ENCODE results near the gene BCHE. TPM values are rescaled to one million over a fixed set of nuclear protein-coding genes. Genes with fewer than 3 reads are reported as not detected.

BCHE gene
- polyA plus RNA-seq, 3 donors: not detected

DNA sequence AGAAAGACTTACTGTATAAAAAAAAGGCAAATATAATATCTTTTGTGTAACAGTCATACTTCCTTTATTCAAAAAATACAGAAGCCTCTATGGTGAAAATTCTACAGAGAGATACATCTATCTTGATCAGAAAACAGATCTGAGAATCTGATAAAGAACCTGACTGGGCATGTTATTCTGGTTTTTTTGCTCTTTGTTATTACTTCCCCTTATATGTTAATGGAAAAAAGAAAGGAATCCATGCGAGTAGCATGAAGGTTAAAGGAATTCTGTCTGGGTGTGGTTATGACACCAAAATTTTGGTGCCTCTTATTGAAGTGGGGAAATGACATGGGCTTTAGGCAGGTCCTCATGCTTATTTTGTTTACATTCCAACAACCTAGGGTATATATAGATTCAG, 81.7 kb downstream of the BCHE start:
- Histone ChIP-seq H3K4me2 (replicated peaks; ENCODE audit: extremely low read depth, low read length, poor library complexity, severe bottlenecking) (no peak overlapping the region), H3K27me3 (ENCODE audit: control insufficient read depth in 2 of 2, insufficient read depth in 2 of 2, low read length in 2 of 2) (no peaks in the 10 kb centered on the region), H2AFZ (ENCODE audit: insufficient read depth, low read depth, low read length, poor library complexity, severe bottlenecking) (no peak overlapping the region), H3K4me3 (replicated peaks in 1 of 3; ENCODE audit: low read depth in 2 of 3, low read length in 3 of 3) (no peak overlapping the region), H3K27ac (ENCODE audit: low read depth in 1 of 2, low read length in 2 of 2) (no peak overlapping the region), H3K4me1 (ENCODE audit: control insufficient read depth in 1 of 2, insufficient read depth in 2 of 2, low read length in 2 of 2) (no peaks in the 10 kb centered on the region), H3K9me3 (replicated peaks in 1 of 2; ENCODE audit: control insufficient read depth in 1 of 2, insufficient read depth in 1 of 2, low read length in 2 of 2) (no peaks in the 10 kb centered on the region), H4K20me1 (ENCODE audit: insufficient read depth, low read length) (no peaks in the 10 kb centered on the region), H3K9ac (ENCODE audit: insufficient read depth, low read length, poor library complexity, severe bottlenecking) (no peak overlapping the region), H3K79me2 (ENCODE audit: insufficient read depth, low read length) (no peaks in the 10 kb centered on the region), H3K36me3 (replicated peaks in 1 of 2; ENCODE audit: control insufficient read depth in 1 of 2, insufficient read depth in 2 of 2, low read length in 2 of 2) (no peaks in the 10 kb centered on the region)
- Mint-ChIP-seq H3K4me3 (no peak overlapping the region), H3K9me3 (peaks cover 0 to 6% (median 2%) of the 10 kb centered on the region in 7 donors), H3K27ac (no peak overlapping the region), H3K36me3 (no peaks in the 10 kb centered on the region), H3K4me1 (no peaks in the 10 kb centered on the region), H3K27me3 (ENCODE audit: low read depth in 3 of 3) (peaks cover 0 to 1% (median 0%) of the 10 kb centered on the region in 3 donors)
- WGBS (ENCODE audit: insufficient coverage): no CpG with 5 or more reads among the region's 1 CpG
- TF ChIP-seq, protein P1, sequence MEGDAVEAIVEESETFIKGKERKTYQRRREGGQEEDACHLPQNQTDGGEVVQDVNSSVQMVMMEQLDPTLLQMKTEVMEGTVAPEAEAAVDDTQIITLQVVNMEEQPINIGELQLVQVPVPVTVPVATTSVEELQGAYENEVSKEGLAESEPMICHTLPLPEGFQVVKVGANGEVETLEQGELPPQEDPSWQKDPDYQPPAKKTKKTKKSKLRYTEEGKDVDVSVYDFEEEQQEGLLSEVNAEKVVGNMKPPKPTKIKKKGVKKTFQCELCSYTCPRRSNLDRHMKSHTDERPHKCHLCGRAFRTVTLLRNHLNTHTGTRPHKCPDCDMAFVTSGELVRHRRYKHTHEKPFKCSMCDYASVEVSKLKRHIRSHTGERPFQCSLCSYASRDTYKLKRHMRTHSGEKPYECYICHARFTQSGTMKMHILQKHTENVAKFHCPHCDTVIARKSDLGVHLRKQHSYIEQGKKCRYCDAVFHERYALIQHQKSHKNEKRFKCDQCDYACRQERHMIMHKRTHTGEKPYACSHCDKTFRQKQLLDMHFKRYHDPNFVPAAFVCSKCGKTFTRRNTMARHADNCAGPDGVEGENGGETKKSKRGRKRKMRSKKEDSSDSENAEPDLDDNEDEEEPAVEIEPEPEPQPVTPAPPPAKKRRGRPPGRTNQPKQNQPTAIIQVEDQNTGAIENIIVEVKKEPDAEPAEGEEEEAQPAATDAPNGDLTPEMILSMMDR (IDR thresholded peaks at IDR 0.05): no peak
- intact Hi-C loops (cut with micrococcal nuclease): no loop called here
- DNase-seq: no peak

DNA sequence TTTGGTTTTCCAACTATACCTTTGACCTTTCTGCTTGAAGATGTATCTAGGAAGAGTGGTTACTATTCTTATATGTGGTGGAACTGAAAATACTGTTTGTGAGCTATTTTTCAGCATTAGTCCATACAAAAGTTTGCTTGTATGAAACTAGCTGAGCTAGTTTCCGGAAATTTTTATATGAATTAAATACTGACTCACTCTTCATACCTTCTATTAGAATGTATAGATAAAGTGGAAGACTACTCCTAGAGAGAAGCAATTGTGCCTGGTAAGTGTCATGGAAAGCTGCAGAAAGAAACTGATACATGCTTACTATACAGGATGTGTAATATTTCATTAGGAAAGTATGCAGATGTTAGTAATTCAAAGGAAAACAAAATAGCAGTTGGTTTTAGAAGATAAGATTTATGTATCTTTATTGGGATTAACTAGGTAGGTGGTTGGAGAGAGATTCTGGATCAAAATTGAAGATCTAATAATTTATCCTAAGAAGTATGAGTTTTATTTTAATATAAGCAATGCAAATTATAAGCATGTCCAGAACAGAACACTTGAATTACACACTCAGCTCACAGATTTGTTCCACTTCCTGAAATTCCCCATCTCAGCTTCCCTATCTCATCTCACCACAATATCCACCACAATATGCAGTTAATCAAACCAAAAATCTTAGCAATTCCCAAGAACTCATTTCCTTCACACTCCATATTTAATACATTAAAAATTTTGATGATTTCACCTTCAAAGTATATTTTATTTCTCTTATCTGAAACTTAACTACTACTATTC, 82.8 kb downstream of the BCHE start:
- Histone ChIP-seq H3K79me2 (ENCODE audit: insufficient read depth, low read length) (no peaks in the 10 kb centered on the region), H3K4me2 (replicated peaks; ENCODE audit: extremely low read depth, low read length, poor library complexity, severe bottlenecking) (no peak overlapping the region), H3K4me1 (ENCODE audit: control insufficient read depth in 1 of 2, insufficient read depth in 2 of 2, low read length in 2 of 2) (no peaks in the 10 kb centered on the region), H3K27ac (ENCODE audit: low read depth in 1 of 2, low read length in 2 of 2) (no peak overlapping the region), H4K20me1 (ENCODE audit: insufficient read depth, low read length) (no peaks in the 10 kb centered on the region), H3K9me3 (replicated peaks in 1 of 2; ENCODE audit: control insufficient read depth in 1 of 2, insufficient read depth in 1 of 2, low read length in 2 of 2) (no peaks in the 10 kb centered on the region), H3K4me3 (replicated peaks in 1 of 3; ENCODE audit: low read depth in 2 of 3, low read length in 3 of 3) (no peak overlapping the region), H3K27me3 (ENCODE audit: control insufficient read depth in 2 of 2, insufficient read depth in 2 of 2, low read length in 2 of 2) (no peaks in the 10 kb centered on the region), H3K9ac (ENCODE audit: insufficient read depth, low read length, poor library complexity, severe bottlenecking) (no peak overlapping the region), H2AFZ (ENCODE audit: insufficient read depth, low read depth, low read length, poor library complexity, severe bottlenecking) (no peak overlapping the region), H3K36me3 (replicated peaks in 1 of 2; ENCODE audit: control insufficient read depth in 1 of 2, insufficient read depth in 2 of 2, low read length in 2 of 2) (no peaks in the 10 kb centered on the region)
- intact Hi-C loops (cut with micrococcal nuclease): no loop called here
- Mint-ChIP-seq H3K9me3 (peaks cover 0 to 3% (median 1%) of the 10 kb centered on the region in 7 donors), H3K27ac (peak overlapping the region in 1 of 7 donors; percentile 6), H3K4me3 (no peak overlapping the region), H3K4me1 (no peaks in the 10 kb centered on the region), H3K27me3 (ENCODE audit: low read depth in 3 of 3) (no peaks in the 10 kb centered on the region), H3K36me3 (no peaks in the 10 kb centered on the region)
- no peak for DNase-seq
- TF ChIP-seq, protein P1 (IDR thresholded peaks at IDR 0.05): no peak
- no CpG with 5 or more reads among the region's 1 CpG for WGBS (ENCODE audit: insufficient coverage)

Data from CD14-positive monocyte (primary cell).